Measurements from ENCODE around the gene KAT14.

DNA sequence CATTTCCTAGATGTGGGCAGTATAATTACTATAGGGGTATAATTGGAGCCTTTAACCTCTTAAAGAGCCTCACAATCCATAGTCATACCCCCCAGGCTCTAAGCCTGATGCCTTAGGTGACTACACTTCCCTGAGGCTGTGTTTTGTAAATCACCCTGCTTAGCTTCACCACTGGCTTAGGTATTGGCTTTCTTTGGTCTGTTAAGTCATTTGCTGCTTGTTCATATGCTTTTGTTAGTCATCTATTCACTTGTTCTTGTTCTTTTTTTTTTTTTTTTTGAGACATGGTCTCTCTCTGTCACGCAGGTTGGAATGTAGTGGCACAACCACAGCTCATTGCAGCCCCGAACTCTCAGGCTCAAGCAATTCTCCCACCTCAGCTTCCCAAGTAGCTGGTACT lies 26.7 kb downstream of the KAT14 start:
- TF ChIP-seq, protein P1, sequence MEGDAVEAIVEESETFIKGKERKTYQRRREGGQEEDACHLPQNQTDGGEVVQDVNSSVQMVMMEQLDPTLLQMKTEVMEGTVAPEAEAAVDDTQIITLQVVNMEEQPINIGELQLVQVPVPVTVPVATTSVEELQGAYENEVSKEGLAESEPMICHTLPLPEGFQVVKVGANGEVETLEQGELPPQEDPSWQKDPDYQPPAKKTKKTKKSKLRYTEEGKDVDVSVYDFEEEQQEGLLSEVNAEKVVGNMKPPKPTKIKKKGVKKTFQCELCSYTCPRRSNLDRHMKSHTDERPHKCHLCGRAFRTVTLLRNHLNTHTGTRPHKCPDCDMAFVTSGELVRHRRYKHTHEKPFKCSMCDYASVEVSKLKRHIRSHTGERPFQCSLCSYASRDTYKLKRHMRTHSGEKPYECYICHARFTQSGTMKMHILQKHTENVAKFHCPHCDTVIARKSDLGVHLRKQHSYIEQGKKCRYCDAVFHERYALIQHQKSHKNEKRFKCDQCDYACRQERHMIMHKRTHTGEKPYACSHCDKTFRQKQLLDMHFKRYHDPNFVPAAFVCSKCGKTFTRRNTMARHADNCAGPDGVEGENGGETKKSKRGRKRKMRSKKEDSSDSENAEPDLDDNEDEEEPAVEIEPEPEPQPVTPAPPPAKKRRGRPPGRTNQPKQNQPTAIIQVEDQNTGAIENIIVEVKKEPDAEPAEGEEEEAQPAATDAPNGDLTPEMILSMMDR (conservative IDR thresholded peaks at IDR 0.05), result no peak
- no peak for TF ChIP-seq EZH2 (IDR thresholded peaks at IDR 0.05; ENCODE audit: low read depth)

Data from PC-9 (cell line).